GM19043 (cell line): Measurements from ENCODE around the gene KCNMB4.

ENCODE experiments used
- ATAC-seq: cut with Tn5 transposase; IDR thresholded peaks from one replicate; pipeline ENCODE4 v1.9.1; 2021; ENCODE audit warnings: low read depth; ENCODE audit not compliant: unreplicated experiment

The KCNMB4 gene, protein sequence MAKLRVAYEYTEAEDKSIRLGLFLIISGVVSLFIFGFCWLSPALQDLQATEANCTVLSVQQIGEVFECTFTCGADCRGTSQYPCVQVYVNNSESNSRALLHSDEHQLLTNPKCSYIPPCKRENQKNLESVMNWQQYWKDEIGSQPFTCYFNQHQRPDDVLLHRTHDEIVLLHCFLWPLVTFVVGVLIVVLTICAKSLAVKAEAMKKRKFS

DNA sequence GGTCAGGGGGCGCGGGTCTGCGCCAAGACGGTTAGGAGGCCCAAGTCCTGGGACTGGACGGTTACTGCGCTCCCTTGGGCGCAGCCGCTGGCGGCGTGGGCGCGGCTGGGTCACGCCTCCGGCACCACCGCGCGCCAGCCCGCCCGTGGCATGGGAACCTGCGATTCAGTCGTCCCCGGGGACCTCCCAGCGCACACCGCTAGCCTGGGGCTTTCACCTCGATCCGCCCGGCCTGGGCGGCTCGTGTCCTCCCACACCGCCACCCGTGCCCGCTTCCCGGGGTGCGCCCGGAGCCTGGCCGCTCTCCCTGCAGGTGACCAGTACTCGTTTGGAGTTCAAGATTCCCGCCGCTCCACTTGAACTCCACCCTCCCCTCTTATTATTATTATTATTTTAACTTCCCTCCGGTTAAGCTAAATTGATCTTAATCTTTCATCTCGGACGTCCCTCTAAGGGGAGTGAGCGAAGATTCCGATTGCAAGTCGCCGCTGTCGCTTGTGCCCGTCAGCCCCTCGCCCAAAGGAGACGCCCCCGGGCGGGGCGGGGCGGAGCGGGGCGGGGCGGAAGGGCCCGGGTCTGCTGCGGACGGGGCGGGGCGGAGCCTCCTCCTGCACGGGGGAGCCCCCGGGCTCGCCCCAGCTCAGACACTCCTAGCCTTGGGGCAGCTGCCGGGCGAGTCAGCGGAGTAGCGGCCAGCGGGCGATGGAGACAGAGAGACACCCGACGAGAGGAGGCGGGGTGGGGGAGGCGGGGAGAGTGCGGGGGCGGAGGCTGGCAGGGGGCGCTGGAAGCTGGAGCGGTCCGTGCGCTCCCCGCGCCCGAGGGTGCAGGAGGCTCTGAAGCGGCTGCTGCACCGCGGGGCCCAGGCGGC is at the start of gene KCNMB4:
Gene KCNMB4 (plus strand): TSS at position 643 of the 871 bp plus-strand sequence. CDS start 445 bp downstream, outside the sequence.
- peak; percentile 73 for ATAC-seq

DNA sequence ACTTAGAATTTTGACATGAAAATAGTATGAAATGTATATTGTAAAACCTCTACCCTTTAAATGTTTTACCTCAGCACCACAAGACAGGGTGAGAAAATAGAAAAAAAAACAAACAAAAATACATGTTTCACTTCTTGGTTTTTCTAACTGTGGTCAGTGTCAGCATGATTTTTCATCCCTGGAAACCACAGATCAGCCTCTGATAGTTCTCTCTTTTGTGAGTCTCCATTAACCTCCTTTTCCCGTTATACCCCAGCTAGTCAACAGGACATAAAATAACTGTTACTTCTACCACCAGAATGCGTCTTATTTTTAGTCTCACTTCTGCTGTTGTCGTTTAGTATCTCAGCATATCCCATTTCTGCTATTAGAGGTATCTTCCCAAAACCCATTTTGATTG is 48.3 kb upstream of the KCNMB4 start:
- ATAC-seq: peak; percentile 97

DNA sequence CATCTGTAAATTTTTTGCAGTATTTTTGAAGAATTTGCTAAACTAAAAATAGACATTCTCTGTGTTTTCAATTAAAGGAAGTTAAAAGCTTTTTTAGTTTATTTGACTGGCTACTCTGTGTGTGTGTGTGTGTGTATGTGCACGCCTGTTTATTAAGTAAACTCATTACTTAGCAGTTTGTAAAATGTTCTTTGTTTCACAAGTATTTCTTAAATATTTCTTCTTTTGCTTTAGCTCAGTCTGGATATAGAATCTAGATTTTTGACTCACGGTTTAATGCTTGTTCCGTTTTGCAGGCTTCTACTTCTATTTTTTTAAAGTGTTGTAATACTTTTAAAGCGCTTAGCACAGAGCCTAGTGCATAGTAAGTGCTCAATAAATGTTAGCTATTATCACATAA is 46.5 kb upstream of the KCNMB4 start:
- no peak for ATAC-seq

DNA sequence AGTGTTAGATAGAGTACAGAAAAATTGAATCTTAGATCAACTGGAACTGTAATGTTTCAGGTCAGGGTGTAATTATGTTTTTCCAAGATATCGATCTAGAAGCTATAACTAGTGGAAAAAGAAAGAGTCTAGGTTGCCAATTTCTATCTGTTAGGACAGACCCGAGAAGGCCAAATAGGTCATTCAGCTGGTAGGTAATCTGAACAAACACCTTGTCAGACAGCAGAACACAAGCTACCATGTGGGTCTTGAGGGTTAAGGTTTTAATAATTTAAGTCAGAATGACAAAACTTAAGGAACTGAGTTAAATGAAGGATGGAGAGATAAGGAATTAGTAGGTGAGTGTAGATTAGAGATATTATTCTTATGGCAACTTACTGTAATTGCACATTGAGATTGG is 44.9 kb upstream of the KCNMB4 start:
- ATAC-seq: no peak

DNA sequence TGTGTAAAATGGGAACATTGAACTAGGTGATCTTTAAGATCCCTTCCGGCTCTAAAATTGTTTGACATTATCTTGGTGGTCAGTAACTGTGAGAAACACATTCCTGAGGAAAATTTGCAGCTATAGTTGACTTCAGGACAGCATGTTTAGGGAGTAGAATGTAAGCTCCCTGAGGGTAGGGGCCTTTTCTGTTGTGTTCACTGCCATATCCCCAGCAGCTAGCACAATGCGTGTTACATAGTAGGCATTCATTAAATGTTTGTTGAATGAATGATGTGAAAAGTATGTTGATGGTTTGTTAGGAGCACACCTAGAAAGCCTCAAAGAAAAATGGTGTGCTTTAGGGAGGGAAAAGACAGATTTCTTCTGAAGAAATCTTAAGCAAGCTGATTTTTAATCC is 38.5 kb upstream of the KCNMB4 start:
- ATAC-seq: no peak

DNA sequence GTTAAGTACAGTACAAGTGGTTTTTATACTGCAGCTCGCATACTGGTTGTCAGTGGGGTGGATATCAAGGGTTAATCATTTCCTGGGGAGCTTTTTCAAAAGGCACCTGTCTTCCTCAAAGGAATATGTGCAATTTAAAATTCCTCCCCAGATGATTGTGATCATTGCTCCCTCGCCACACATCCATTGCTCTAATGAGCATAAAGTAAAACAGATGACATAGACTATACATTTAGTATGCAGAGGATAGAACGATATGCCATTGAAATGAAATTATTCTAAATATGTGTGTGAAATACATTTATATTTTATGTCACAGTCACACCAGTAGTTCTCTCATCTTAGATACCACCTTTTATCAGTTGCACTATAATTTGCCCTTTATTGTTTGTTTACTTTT is 36.4 kb upstream of the KCNMB4 start:
- ATAC-seq: no peak

DNA sequence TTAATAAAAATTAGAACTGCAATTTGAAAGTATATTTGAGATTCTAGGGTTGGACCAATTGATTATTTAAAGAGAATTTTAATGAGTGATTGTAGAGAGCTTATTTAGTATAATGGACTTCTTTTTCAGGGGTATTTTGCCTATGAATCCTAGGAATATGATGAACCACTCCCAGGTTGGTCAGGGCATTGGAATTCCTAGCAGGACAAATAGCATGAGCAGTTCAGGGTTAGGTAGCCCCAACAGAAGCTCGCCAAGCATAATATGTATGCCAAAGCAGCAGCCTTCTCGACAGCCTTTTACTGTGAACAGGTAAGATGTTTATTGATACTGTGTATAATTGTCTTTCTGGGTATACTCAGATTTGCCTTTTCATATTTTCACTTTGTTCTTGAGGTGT is 35.9 kb upstream of the KCNMB4 start:
- ATAC-seq: no peak

DNA sequence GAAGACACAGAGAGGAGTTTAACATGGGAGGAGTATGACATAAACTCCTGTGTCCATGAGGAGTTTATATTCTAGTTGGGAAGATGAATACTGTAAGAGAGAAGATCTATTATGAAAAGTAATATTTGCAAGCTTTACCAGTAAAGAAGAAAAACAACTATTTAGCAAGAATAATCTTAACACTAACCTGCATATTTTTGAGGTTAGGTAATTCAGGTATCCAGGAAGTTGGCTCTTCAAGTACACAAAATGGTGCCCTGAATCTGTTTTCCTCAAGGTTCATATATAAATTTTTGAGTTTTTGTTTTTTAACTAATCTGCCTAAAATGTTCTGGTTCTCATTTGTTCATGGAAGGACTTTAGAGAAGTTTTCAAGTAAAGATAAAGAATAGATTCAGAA is 33.9 kb upstream of the KCNMB4 start:
- ATAC-seq: no peak

DNA sequence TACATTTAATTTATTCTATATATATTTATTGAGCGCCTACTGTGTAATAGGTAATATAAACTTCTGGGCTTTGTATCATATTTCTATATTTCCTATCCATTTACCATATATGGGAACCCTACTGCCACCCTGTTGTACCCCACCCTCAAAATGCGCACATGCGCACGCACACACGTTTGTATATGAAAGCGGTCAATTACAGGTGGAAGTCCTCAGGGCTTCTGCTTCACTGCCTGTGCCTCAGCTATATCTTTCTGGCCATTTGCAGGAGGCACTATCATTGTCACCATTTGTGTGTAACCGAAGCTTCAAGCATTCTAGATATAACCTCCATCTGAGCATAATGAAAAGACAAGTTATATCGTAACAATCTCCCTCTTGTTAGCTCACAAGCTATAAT is 31.3 kb upstream of the KCNMB4 start:
- ATAC-seq: no peak

DNA sequence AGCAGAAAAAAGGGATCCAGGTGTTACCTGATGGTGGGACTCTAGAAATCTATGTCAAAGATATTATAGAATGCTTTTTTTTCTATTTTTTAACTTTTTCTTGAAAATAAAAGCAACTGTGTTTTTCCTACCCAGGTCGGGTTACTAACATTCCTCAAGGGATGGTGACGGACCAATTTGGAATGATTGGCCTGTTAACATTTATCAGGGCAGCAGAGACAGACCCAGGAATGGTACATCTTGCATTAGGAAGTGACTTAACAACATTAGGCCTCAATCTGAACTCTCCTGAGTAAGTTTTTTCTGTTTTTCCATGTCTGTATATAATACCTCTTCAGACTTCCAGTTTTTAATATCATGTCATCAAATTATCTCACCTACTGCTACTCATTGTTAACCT is 27.6 kb upstream of the KCNMB4 start:
- no peak for ATAC-seq

DNA sequence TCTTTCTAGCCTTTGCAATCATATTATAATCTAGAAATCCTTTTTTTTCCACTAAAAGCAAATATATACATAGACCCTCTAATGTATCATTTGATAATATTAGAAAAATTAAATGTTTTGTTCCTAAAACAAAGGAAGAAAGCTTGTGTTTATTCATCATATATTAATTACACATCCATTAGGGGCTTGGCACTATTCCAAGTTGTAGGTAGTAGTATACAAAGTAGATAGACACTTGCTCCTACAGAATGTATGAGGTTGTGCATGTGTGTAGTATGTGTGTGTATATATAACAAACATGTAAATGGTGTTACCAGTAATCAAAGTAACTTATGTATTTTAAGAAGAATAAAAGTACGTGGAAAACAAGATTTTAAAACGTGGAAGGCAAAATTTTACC is 15.0 kb upstream of the KCNMB4 start:
- no peak for ATAC-seq

DNA sequence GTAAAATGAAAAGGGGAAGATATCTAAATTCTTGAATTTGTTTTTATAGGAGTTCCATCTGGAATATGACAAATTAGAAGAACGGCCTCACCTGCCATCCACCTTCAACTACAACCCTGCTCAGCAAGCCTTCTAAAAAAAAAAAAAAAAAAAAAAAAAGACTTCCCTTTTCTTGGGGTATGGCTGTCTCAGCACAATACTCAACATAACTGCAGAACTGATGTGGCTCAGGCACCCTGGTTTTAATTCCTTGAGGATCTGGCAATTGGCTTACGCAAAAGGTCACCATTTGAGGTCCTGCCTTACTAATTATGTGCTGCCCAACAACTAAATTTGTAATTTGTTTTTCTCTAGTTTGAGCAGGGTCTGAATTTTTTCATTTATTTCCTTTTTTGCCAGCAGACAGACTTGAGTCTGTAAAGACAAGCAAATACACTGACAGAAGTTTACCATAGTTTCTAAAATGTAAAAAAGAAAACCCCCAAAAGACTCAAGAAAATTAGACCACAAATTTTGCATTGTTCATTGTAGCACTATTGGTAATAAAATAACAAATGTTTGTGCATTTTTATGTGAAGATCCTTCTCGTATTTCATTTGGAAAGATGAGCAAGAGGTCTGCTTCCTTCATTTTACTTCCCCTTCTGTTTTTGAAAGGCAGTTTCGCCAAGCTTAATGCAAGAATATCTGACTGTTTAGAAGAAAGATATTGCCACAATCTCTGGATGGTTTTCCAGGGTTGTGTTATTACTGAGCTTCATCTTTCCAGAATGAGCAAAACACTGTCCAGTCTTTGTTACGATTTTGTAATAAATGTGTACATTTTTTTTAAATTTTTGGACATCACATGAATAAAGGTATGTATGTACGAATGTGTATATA is 12.1 kb upstream of the KCNMB4 start:
- ATAC-seq: no peak

DNA sequence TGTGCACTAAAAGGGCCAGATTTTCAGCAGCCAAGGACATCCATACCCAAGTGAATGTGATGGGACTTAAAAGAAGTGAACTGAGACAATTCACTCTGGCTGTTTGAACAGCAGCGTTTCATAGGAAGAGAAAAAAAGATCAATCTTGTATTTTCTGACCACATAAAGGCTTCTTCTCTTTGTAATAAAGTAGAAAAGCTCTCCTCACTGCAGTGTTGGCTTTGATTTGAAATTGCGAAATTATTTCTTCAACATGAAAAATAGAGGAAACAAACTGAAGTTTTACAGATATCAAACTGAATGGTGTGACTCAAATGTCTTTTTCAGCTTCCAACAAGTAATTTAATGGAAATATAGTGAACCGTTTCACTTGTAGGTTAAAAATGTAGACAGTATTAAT is 11.3 kb upstream of the KCNMB4 start:
- ATAC-seq: no peak

DNA sequence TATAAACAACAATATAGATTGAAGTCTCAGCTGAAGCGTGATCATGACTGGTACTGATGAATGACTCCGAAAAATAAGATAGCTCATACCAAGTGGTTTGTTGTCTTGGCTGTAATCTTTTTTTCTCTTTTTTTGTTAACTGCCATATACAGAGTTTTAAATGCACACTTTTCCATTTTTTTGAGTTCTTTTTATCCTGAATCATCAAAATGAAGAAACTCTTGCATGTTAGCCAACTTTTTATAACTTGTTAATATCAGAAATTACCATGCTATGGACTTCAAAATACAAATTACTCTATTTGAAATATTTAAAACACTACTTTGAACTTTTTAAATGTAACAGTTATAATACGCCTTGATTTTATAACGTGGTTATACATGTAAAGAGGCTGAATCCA is 10.1 kb upstream of the KCNMB4 start:
- no peak for ATAC-seq

DNA sequence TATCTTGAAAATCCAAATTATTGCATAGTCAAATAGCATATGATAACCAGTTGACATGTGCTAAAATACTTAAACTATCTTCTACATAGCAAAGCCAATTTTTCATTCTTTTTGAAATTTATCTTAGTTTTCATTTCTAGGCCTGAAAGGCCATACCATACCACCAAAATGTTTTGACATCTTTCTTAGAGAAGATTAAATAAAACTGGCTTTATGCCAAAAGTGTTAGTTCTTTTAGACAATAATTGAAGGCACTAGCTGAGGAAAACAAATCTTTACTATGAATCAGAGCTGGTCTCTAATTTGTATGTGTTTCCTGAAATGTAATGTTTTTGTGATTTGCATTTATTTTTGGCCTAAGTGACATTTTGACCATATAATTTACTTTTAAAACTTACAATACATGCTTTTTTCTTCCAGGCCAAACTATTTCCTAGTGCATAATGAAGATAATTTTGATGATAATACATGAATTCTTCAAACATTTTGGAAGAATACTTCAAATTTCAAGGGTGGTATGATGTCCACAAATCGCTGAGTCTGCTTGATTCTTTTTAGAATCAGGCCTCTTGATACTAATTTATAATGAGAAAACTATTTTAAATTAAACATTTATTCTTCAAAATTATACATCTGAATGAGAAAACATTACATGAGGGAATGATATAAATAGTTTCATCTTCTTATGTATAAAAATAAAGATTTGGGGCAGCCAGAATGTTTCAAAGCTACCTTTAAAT is 6.5 kb upstream of the KCNMB4 start:
- ATAC-seq: no peak

DNA sequence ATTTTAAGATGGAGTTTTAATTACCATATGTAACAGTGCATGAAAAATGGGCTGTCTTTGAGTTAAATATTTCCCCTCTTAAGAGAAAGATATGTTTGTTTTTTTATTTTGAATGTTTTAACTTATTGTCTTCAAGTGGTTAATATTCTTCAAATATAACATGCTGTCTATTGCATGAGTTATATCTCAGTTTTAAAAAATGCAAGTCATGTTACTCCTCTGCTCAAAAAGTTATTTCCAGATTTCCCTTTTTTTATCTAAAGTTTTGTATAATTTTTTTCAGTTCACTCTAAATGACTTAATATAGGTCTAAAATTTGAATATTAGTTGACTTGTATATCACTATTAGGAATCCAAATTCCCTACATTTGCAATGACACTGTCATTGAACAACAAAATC is 5.9 kb upstream of the KCNMB4 start:
- no peak for ATAC-seq

DNA sequence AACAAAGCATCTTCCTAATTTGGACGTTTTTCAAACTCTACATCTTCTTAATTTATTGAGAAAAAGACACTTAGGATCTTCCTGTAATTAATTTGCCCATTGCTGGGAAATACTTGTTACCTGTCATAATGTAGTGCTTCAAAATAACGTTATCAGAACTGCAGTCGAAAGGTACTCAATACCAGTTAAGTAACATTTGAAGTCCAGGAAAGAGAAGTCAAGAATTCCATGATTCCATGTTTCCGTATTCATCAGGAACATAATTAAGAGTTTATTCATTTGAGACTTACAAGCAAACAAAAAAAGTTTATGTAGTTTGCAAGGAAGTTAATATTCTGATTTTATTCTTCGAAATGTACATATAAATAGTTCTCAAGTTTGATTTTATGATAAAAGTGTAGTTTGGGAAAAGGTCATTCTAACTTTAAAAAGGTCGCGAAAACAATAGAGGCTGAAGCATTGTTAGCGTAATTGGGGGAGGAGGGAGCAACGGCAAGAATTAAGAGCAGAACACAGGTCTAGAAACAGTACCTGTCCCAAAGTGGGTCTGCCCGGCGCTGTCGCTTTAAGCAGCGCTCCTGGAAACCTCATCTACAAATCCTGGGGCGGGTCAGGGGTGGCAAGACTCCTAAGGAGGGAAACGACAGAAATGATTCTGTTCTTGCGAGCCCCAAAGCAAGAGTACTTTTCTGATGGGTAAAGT is 1.2 kb upstream of the KCNMB4 start:
- ATAC-seq: no peak

DNA sequence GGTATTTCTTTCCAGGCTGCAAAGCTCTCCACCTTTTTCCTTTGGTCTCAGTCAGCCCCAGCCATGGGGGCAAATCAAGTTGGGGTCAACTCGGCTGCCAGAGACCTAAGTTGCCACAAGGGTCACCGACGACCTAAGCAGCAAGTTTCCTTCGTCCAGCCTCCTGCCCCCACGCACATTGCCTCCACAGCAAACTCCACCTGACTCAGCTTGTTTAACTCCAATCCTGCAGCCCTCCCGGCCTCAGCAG is 767 bp upstream of the KCNMB4 start:
- ATAC-seq: no peak

DNA sequence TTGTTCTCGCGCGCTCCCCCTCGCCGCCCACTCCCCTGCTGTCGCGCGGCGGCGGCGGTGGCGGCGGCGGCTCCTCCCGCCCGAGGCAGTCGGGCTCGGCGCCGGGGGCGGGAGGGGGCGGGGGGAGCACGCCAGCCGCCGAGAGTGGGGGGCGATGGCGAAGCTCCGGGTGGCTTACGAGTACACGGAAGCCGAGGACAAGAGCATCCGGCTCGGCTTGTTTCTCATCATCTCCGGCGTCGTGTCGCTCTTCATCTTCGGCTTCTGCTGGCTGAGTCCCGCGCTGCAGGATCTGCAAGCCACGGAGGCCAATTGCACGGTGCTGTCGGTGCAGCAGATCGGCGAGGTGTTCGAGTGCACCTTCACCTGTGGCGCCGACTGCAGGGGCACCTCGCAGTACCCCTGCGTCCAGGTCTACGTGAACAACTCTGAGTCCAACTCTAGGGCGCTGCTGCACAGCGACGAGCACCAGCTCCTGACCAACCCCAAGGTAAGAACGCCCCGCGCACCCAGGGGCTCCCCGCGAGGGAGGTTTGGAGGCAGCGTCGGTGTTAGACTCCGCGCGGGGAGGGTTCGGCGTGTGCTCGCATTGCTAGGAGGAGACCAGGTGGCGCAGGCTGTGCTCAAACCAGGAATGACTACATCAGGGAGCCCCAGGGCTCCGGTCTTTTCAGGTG is 629 bp downstream of the KCNMB4 start:
- ATAC-seq: peak; percentile 33
